NCI-H1417 treated with DMSO at 0.1 percent for 48 hours (cell line): ENCODE measurements around the gene LRGUK.
"Not testable (repeated sequence)": the region's sequence is repeated elsewhere in the genome, so short reads cannot be mapped to it uniquely, and the experiment has no call there.

Source experiments
- DNase-seq: peaks from one replicate; lab custom pipeline; 2025; lab: John Stamatoyannopoulos, UW

The LRGUK gene

DNA sequence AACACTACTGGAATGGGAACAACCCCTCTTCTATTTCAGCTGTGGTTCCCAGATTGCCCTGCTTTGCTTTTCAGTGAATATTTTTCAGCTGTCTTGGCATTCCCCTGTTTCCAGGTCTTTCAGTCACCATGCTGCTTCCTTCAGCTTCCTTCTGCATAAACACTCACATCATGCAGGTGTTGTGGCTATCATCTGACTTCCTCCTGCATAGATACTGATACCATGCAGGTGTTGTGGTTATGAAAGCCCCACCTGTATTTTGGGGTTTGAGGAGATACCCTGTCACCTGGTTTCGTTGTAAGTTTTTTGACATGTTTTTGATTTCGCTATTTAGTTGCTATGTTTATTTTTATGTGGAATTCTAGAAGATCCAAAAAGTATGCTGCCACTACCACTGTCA is 118.1 kb downstream of the LRGUK start:
- DNase-seq = no peak

DNA sequence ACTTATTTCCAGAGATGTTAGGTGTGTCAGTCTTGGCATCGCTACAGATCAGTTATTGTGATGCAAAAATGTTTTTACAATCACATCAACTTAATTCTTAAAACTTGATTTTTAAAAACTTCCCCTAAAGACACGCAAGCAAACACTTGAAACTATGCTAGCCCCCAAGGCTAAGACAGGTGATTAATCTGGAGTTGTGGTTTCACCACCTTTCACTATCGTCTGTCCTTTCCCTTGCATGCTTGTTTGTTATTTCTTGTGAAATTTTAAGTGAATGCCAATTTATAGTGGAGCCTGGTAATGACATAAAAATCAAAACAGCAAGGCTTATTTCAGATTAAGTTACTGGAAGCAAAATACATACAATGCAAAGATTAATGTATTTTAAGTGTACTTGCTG is 119.2 kb downstream of the LRGUK start:
- DNase-seq = no peak

DNA sequence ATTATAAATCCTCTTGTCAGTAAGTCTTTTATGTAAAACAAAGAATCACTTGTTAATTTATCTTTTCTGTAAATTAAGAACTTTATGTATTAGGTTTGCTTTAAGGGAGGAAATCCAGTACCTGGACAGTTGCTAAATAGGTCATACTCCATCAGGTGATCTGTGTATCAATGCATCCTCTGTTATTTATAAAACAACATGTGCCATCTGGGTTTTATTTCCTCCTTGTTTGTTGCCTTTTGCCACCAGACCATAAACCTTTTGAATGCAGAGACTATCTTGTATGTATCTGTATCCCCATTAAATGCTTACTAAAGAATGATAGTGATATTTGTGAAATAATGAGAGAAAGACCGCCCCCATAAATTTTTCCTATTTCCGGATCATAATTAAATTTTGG is 119.6 kb downstream of the LRGUK start:
- no peak for DNase-seq

DNA sequence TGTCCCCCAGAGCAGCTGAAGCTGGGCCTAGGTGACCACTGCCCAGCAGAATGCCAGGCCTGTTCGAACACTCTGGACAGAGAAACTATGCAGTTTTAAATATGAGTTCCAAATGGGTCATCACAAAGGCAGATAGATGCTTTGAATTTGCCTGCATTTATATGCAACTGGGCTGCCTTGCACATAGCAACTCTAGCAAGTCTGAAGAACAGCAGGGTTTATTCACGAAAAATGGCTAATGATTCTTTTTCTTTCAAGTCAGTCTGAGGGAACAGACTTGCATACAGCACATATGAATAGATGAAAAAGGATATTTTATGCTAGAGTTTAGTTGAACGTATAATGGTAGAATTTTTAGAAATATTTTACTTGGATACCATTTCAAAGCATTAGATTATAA is 121.1 kb downstream of the LRGUK start:
- DNase-seq = no peak

DNA sequence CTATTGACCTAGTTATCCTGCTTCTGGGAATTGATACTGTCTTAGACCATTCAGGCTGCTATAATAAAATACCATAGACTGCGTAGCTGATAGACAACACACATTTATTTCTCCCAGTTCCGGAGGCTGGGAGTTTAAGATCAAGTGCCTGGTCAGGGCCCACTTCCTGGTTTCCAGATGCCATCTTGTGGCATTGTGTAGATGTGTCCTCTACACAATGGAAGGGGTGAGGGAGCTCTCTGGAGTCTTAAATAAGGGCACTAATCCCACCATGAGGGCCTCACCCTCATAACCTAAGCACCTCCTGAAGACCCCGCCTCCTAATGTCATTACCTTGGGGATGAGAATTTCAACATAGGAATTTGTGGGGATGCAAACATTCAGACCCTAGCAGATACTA is 127.2 kb downstream of the LRGUK start:
- DNase-seq = no peak

GRCh38 chr7:134255814-134256213 is 128.7 kb downstream of the LRGUK start:
- DNase-seq = no peak

- no peak for DNase-seq
These were observed 135.2 kb downstream of the LRGUK start for GRCh38 chr7:134262322-134262721.

- no peak for DNase-seq
These were observed 149.8 kb downstream of the LRGUK start for GRCh38 chr7:134276951-134277350.

DNA sequence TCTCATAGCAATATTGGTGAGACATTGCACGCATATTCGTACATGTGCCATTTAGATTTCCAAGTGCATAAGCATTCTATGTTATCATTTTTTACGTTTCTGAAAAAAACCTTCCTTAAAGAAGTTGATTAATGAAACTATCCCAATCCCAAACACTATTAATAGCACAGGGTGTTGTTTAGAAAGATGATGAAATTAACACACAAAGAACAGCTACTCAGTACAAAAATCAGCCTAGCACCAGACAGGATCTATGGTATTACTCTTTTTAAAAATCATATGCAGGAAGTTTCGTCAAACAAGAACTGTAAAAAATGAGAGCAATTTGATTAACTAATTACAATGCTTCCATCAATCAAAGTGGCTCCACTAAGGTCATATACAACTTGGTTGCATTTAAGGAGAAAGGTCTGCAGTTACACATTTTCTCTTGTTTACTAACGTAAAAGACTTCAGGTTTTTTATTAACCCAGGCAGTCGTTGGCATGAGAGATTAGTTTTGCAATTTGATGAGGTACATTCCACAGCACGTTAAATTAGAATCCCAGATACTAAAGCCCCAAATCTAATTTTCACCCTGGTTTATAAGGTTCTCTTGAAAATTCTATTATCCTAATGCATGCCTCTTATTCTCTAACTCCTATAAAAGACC is 151.5 kb downstream of the LRGUK start:
- DNase-seq = no peak

- DNase-seq = no peak
These were observed 152.2 kb downstream of the LRGUK start for GRCh38 chr7:134279336-134279735.

DNA sequence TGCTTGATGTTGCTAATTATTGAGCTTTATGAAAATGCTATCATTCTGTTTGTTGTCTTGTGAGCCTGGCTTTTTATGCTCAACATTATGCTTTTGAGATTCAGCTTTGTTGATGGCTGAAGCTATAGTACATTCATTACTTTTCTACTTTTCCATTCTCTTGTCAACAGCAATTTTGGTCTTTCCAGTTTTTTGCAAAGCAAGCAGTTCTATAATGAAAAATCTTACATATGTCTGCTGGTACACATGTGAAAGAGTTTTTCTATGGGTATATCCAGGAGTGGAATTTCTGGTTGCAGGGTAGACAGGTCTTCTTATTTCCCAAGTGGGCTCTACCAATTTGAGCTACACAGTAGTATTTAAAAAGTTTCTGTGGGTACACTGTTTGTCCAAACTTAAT is 152.8 kb downstream of the LRGUK start:
- no peak for DNase-seq

GRCh38 chr7:134280508-134280907 is 153.4 kb downstream of the LRGUK start:
- DNase-seq = no peak

DNA sequence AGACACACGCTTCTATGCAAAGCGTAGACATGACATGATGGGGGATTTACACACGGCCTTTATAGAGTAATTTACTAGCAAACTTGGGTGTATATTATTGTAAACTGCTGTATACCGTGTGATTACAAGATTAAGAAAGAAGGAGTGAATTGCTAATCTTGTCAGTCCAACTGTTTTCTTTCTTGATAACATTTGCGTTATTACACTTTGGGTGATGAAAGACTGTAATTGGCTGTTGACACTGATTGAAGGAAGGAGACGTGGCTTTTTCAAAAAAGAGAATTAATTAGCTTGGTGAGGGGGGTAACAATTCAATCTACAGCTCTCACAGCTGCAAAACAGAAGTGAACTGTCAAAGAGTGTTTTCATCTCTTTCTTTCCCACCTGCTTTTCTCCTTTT is 156.9 kb downstream of the LRGUK start:
- no peak for DNase-seq

- no peak for DNase-seq
These were observed 157.8 kb downstream of the LRGUK start for GRCh38 chr7:134284952-134285351.

DNA sequence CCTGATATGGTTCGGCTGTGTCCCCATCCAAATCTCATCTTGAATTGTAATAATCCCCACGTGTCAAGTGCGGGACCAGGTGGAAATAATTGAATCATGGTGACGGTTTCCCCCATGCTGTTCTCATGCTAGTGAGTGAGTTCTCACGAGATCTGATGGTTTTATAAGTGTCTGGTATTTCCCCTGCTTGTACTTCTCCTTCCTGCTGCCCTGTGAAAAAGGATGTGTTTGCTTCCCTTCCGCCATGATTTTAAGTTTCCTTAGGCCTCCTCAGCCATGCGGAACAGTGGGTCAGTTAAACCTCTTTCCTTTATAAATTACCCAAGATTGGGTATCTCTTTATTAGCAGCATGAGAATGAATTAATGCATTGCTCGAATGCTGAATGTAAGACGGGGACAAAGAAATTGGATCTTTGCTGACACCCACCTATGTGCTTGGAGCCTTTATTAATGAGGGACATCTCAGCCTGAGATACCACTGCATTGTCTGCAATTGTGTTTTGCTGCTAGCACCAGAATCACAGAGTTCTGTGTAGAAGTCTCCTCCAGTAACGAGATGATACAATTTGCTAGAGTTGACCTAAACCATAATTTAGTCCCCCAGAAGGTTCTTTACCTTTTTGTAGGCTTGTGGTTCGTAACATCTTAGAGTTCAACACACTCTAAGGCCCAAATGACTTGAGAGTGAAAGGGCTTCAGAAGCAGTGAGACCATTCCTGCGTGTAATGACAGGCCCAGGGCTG is 160.9 kb downstream of the LRGUK start:
- no peak for DNase-seq

GRCh38 chr7:134289423-134289822 is 162.3 kb downstream of the LRGUK start:
- DNase-seq = no peak

- DNase-seq = no peak
These were observed 162.7 kb downstream of the LRGUK start for GRCh38 chr7:134289841-134290240.

DNA sequence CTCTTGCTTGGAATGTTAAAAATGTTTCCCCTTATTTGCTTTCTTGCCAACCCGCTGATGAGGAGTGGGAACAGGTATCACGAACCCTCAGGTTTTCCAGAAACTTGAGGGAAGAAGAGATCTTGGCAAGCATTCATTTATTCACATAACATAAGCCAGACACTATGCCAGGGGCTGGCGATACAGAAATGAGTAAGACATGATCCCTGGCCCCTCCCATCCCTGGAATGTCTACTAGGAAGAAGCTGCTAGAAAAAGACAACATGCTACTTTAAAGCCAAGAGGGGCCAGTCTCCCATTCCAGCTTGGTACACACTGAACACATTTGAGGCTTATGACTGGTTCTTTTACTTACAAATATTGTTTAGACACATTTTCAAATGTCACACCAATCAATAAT is 163.1 kb downstream of the LRGUK start:
- no peak for DNase-seq

GRCh38 chr7:134293002-134293740 is 166.0 kb downstream of the LRGUK start:
- DNase-seq = no peak

DNA sequence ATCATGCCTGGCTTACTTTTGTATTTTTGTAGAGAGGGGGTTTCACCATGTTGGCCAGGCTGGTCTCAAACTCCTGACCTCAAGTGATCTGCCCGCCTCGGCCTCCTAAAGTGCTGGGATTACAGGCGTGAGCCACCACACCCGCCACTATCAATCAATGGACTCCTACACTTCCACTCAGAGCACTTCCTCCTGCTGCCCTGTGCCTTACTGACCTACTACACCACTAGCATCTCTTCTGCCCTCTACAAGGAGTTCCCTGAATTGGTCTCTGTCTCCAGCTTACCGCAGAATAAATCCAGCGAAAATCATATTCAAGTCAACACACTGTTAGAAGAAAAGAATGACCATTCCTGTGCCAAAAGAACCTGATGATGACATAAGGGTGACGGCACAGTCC is 168.8 kb downstream of the LRGUK start:
- DNase-seq = not testable (repeated sequence)

DNA sequence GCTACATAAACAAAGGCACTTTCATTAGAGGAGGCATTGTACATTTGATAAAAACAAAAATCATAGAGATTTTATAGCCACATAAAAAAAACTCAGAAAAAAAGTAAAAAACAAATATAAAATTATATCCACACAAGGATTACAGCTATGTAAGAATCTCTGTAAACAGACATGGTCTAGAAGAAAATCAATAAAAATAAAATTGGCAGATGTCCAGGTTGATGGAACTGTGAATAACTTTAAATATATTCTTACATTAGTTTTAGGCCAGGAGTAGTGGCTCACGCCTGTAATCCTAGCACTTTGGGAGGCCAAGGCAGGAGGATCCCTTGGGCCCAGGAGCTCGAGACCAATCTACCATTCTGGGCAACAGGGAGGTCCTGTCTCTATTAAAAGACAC is 170.3 kb downstream of the LRGUK start:
- DNase-seq = no peak

GRCh38 chr7:134298902-134299683 is 172.0 kb downstream of the LRGUK start:
- no peak for DNase-seq
